Fibroblast of villous mesenchyme (primary cell): ENCODE data around the gene CD6. TPM values are rescaled to one million over a fixed set of nuclear protein-coding genes. Genes with fewer than 3 reads are reported as not detected.

Source experiments
- DNase-seq: peaks from one replicate; pipeline ENCODE4 v3.0.0-alpha.2; 2010; ENCODE audit warnings: low read depth
- H3K4me3 ChIP-seq: 2 replicates; pipeline ENCODE4 v1.5.1; 2011; ENCODE audit warnings: low read depth, mild to moderate bottlenecking, low read length
- total RNA-seq: library from RNA; depleted of rRNA; stranded (reverse); fragments of >200 nt; gene quantifications from 2 replicates; pipeline ENCODE4 v1.2.3, GENCODE V29; 2012
- TF ChIP-seq, protein P1 (sequence below): IDR thresholded peaks from 2 replicates; pipeline ENCODE4 v1.5.1; 2012; ENCODE audit warnings: low read depth, mild to moderate bottlenecking, low read length; ENCODE audit not compliant: insufficient read depth

CD6 gene
- total RNA-seq, 1 donor = not detected

DNA sequence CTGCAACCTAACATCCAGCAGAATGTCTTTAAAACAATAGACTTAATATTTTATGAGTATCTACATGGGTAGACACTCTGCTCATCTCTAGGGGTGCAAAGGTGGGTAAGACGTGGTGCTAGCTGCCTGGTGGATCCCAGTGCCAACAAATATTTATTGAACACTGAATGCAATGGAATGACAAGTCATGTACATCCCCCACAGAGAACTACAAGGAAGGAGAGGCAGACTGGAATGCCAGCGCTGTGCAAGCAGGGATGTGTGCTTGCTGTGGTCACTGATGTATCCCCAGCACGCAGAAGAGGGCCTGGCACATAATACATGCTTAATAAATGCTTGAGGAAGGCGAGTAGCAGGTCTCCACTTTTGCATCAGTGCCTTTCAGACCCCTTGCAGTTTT, 61.9 kb downstream of the CD6 start:
- H3K4me3 ChIP-seq = no peak overlapping the region
- TF ChIP-seq, protein P1, sequence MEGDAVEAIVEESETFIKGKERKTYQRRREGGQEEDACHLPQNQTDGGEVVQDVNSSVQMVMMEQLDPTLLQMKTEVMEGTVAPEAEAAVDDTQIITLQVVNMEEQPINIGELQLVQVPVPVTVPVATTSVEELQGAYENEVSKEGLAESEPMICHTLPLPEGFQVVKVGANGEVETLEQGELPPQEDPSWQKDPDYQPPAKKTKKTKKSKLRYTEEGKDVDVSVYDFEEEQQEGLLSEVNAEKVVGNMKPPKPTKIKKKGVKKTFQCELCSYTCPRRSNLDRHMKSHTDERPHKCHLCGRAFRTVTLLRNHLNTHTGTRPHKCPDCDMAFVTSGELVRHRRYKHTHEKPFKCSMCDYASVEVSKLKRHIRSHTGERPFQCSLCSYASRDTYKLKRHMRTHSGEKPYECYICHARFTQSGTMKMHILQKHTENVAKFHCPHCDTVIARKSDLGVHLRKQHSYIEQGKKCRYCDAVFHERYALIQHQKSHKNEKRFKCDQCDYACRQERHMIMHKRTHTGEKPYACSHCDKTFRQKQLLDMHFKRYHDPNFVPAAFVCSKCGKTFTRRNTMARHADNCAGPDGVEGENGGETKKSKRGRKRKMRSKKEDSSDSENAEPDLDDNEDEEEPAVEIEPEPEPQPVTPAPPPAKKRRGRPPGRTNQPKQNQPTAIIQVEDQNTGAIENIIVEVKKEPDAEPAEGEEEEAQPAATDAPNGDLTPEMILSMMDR = no peak
- DNase-seq = no peak

DNA sequence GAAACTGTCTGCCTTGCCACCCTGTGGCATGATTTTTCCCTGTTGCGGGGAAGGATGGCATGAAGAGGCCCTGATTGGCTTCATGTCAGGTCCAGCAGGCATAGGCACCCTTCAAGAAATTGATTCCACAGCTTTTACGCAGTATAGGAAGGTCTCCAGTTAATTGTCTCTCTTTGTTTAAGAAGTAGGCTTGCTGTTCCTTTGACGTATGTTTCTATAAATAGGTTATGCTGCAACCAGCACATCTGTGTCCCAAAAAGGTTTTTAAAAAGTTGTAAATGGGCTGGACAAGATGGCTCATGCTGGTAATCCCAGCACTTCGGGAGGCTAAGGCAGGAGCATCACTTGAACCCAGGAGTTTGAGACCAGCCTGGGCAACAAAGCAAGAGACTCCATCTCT, 62.6 kb downstream of the CD6 start:
- no peak for DNase-seq
- no peak overlapping the region for H3K4me3 ChIP-seq
- TF ChIP-seq, protein P1 = no peak

DNA sequence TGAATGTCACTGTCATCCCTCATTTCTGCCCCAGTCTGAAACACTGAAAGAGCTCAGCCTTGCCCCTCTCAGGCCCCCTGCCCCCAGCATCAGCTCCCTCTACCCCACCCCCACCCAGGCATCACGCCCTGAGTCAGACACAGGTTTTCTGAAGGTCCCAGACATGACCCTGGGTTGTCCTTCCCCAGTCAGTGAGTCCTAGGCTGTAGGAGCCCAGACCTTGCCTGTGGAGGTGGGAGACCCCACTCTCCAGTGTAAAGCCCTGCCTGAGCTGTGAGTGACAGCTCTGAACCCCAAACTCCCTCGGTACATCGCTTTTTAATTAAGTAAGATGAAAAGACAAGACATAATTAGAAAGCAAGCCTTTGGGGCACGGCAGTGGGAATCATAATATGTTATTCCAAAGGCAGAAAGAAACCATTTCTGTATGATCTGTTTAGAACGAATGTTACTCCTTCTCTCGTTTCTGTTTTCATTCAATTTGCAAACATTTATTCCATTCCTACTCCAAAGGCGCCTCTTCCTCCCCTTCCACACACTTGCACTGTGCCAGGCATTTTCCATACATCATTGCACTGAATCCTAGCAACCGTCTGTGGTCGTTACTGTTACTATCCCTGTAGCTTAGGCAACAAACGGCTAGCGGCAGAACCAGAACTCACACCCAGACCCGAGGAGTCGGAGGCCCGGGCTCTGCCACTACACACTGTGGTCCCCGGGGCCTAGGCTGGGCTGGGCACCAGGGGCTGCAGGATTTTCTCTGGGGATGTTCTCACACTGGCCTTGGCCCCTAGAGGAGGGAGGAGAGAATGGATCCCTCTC, 63.4 kb downstream of the CD6 start:
- TF ChIP-seq, protein P1 = no peak
- no peak overlapping the region for H3K4me3 ChIP-seq
- no peak for DNase-seq

DNA sequence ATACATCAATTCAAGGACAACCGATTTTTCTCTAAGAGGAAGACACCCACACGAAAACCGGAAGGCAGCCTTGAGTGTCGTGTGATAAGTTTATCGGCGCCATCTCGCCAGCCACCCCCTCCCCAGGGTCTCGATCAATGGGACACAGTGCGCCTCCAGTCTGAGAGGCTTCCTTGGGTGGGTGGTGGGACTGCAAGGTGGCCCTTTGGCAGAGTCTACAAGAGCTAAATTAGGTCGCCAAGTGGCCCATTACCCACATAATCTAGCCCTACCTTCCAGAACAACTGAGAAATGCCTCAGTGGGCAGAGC, 64.0 kb downstream of the CD6 start:
- no peak for DNase-seq
- no peak overlapping the region for H3K4me3 ChIP-seq
- TF ChIP-seq, protein P1 = no peak

DNA sequence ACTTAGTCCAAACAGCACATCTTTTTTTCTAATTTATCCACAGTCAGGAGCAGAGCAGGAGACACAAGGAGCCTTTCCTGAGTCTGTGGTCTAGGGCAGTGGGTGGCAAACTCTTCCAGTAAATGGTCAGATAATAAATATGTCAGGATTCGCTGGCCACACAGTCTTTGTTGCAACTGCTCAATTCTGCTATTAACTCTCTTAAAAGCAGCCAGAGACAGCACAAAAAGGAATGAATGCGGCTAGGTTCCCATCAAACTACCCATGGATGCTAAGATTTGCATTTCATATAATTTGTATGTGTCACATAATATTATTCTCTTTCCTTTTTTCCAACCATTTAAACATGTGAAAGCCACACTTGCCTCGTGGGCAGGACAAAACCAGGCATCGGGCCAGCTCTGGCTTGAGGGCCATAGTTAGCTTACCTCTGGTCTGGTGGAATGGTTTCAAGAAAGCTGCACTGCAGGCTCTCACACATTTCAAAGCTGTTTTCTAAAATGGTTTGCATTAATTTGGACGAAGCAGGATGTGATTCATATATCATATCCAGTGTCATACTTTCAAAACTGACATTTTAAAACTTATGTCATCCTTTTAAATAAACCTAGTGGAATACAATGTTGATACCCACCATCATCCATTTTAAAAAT, 66.1 kb downstream of the CD6 start:
- TF ChIP-seq, protein P1 = no peak
- DNase-seq = no peak
- H3K4me3 ChIP-seq = no peak overlapping the region

DNA sequence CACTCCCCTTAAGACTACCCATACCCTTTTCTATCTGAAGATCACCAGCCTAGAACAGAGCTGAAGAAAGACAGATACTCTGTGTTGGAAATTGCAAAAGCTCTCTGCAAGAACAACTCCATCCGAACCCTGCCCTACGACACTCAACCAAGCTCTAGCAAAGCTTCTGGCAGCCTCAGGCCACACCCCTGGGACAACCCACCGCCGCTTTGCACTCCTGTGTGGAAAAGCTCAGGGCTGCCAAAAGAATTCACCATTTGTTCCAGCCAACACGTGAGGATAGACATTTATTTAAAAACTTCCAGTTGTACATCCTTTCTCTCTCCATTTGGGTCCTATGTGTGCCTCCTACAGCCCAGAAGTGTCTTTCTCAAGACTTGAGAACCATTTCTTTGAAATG, 68.4 kb downstream of the CD6 start:
- TF ChIP-seq, protein P1 = no peak
- no peak overlapping the region for H3K4me3 ChIP-seq
- no peak for DNase-seq
